ENCODE results near the gene BAHCC1. TPM values are rescaled to one million over a fixed set of nuclear protein-coding genes. Genes with fewer than 3 reads are reported as not detected.
A peak's percentile ranks its signal among the peaks of the same experiment; 100 is the strongest.

BAHCC1 gene
- total and polyA plus RNA-seq, 2 of the 4 experiments (the other 2 are of a cell fraction) = 0.36 to 7.8 TPM

GRCh38 chr17:81433656-81434055 lies 38.4 kb downstream of the BAHCC1 start:
- no peak overlapping the region for H3K56ac ChIP-seq (ENCODE audit: extremely low read depth, insufficient read depth, low read length)
- ATAC-seq (ENCODE audit: low read depth) (no peak), DNase-seq (no peak)
- no peak overlapping the region; the same call in 1 of the 2 replicates for H3K4ac ChIP-seq (ENCODE audit: low read depth, low read length)
- peaks cover 5% of the 10 kb centered on the region for H4K20me1 ChIP-seq (ENCODE audit: insufficient read depth, low read length)
- in situ Hi-C loops (cut with MboI; ENCODE audit: low sequenced_read_pairs) = no loop called here
- H3K36me3 ChIP-seq (ENCODE audit: control insufficient read depth, insufficient read depth, low read length) = no peaks in the 10 kb centered on the region
- dilution Hi-C loops (cut with HindIII; ENCODE audit: low sequenced_read_pairs, unreplicated experiment) = no loop called here
- H4K5ac ChIP-seq (ENCODE audit: low read depth, low read length) = no peak overlapping the region
- intact Hi-C loops (cut with micrococcal nuclease) = no loop called here
- no TSS peak for BruUV-seq (replicated peaks)
- no peak for TF ChIP-seq FOS (IDR thresholded peaks at IDR 0.05; ENCODE audit: low read depth, low read length)
- TF ChIP-seq, protein P1, sequence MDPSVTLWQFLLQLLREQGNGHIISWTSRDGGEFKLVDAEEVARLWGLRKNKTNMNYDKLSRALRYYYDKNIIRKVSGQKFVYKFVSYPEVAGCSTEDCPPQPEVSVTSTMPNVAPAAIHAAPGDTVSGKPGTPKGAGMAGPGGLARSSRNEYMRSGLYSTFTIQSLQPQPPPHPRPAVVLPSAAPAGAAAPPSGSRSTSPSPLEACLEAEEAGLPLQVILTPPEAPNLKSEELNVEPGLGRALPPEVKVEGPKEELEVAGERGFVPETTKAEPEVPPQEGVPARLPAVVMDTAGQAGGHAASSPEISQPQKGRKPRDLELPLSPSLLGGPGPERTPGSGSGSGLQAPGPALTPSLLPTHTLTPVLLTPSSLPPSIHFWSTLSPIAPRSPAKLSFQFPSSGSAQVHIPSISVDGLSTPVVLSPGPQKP (IDR thresholded peaks at IDR 0.05; ENCODE audit: borderline replicate concordance, low read depth, low read length) = no peak
- no peak for TF ChIP-seq CHD1 (IDR thresholded peaks at IDR 0.05; ENCODE audit: low read depth, low read length)
- no peak for TF ChIP-seq BHLHE40 (IDR thresholded peaks at IDR 0.05; ENCODE audit: low read depth, low read length)
- TF ChIP-seq USF2 (IDR thresholded peaks at IDR 0.05; ENCODE audit: low read depth, low read length) = no peak
- TF ChIP-seq POLR2A (IDR thresholded peaks at IDR 0.05; ENCODE audit: low read depth, low read length) = no peak
- no peak for TF ChIP-seq RFX5 (IDR thresholded peaks at IDR 0.05; ENCODE audit: low read depth, low read length)
- no peak for TF ChIP-seq SMC3 (IDR thresholded peaks at IDR 0.05; ENCODE audit: low read depth, low read length)
- TF ChIP-seq MAFK (IDR thresholded peaks at IDR 0.05; ENCODE audit: low read depth, low read length) = no peak
- no peak for TF ChIP-seq CTCF (conservative IDR thresholded peaks at IDR 0.05; ENCODE audit: low read depth, low read length)
- TF ChIP-seq RCOR1 (IDR thresholded peaks at IDR 0.05; ENCODE audit: insufficient replicate concordance, low read length) = no peak
- TF ChIP-seq CEBPB (IDR thresholded peaks at IDR 0.05; ENCODE audit: low read depth, low read length) = no peak
- no peak for TF ChIP-seq NFE2L2 (IDR thresholded peaks at IDR 0.05; ENCODE audit: low read depth, low read length)
- no peak for TF ChIP-seq RAD21 (IDR thresholded peaks at IDR 0.05; ENCODE audit: low read length)
- TF ChIP-seq MXI1 (IDR thresholded peaks at IDR 0.05; ENCODE audit: borderline replicate concordance, low read depth, low read length) = no peak
- TF ChIP-seq MAZ (IDR thresholded peaks at IDR 0.05; ENCODE audit: borderline replicate concordance, low read depth, low read length) = no peak
- H2AFZ ChIP-seq (replicated peaks; ENCODE audit: low read length, poor library complexity) = peak overlapping the region; percentile 32
- H2AK9ac ChIP-seq (replicated peaks; ENCODE audit: low read depth, low read length, poor library complexity) = peak overlapping the region; percentile 65
- H3K14ac ChIP-seq (replicated peaks; ENCODE audit: low read depth, low read length) = no peak overlapping the region
- H3K9ac ChIP-seq (ENCODE audit: low read depth, low read length) = no peak overlapping the region
- no peaks in the 10 kb centered on the region for H3K9me3 ChIP-seq (ENCODE audit: control insufficient read depth, insufficient read depth, low read length)
- H4K8ac ChIP-seq (ENCODE audit: low read depth in 2 of 2, low read length in 2 of 2) = no peak overlapping the region
- no peak overlapping the region for H3K4me3 ChIP-seq (ENCODE audit: insufficient read depth, low read depth, low read length)
- H3K23ac ChIP-seq (ENCODE audit: low read depth, low read length) = no peak overlapping the region
- H3K4me1 ChIP-seq (ENCODE audit: control insufficient read depth, insufficient read depth, low read length) = peaks cover 20% of the 10 kb centered on the region
- no peak overlapping the region for H2BK120ac ChIP-seq (ENCODE audit: low read depth, low read length)
- H3K79me1 ChIP-seq (ENCODE audit: low read depth in 1 of 2, low read length in 2 of 2) = peaks cover 0 to 14% of the 10 kb centered on the region in 2 experiments; a peak in 1 of 4 replicates
- CTCF ChIA-PET = no interaction called here
- H2AK5ac ChIP-seq (ENCODE audit: low read depth, low read length) = no peak overlapping the region; the same call in 1 of the 2 replicates
- POLR2A ChIA-PET (ENCODE audit: unreplicated experiment) = no interaction called here
- H3K27me3 ChIP-seq (ENCODE audit: control insufficient read depth, insufficient read depth, low read length) = no peaks in the 10 kb centered on the region
- H2BK15ac ChIP-seq (ENCODE audit: low read depth, low read length) = no peak overlapping the region
- H2BK5ac ChIP-seq (ENCODE audit: low read depth, low read length, poor library complexity, severe bottlenecking) = no peak overlapping the region
- no peak overlapping the region for H3K4me2 ChIP-seq (ENCODE audit: low read depth, low read length)
- H2BK20ac ChIP-seq (ENCODE audit: low read depth, low read length) = no peak overlapping the region
- WGBS, 2 experiments (ENCODE audit: extremely low coverage in 2 of 2, insufficient read length in 1 of 2) = 89% methylated on average over 21 of the region's 24 CpGs; no CpG with 5 or more reads in 1 of the 2 experiments
- H3K9me1 ChIP-seq (ENCODE audit: insufficient read depth, low read length) = no peaks in the 10 kb centered on the region
- no peak overlapping the region for H4K91ac ChIP-seq (ENCODE audit: insufficient read depth, low read depth, low read length)
- H3K18ac ChIP-seq (ENCODE audit: low read depth, low read length) = no peak overlapping the region
- no peak overlapping the region for H3K27ac ChIP-seq (ENCODE audit: insufficient read depth, low read length)
